PC-3 (cell line): ENCODE measurements around the gene NRCAM.

Source experiments
- EZH2 ChIP-seq: fragments of 300-600 bp; sonication (generic); IDR thresholded peaks from one replicate; pipeline ENCODE4 v1.6.1; 2017; ENCODE audit warnings: antibody characterized with exemption, mild to moderate bottlenecking, low read length; ENCODE audit not compliant: unreplicated experiment
- TF ChIP-seq, protein P1 (sequence below): fragments of 300-600 bp; sonication (generic); conservative IDR thresholded peaks from 2 replicates; pipeline ENCODE4 v1.5.1; 2017; ENCODE audit warnings: antibody characterized with exemption, low read depth, mild to moderate bottlenecking, low read length

DNA sequence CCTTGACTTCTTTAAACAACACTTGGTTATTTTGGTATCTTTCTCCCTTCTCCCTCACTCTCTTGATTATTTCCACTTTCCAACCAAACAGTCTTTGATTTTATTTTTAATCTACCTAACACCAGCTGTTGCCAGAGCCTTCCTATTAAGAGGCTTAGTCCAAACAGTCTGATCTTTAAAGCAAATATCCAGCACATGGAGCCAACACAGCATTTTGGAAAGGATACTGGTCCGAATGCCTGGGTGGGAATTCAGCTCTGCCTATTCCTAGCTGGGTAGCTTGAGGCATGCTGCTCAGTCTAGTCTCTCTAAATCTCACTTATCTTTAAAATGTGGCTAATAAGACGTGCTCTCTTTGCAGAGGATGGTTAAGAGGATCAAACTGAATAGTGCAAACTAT, 129.3 kb downstream of the NRCAM start:
- TF ChIP-seq, protein P1, sequence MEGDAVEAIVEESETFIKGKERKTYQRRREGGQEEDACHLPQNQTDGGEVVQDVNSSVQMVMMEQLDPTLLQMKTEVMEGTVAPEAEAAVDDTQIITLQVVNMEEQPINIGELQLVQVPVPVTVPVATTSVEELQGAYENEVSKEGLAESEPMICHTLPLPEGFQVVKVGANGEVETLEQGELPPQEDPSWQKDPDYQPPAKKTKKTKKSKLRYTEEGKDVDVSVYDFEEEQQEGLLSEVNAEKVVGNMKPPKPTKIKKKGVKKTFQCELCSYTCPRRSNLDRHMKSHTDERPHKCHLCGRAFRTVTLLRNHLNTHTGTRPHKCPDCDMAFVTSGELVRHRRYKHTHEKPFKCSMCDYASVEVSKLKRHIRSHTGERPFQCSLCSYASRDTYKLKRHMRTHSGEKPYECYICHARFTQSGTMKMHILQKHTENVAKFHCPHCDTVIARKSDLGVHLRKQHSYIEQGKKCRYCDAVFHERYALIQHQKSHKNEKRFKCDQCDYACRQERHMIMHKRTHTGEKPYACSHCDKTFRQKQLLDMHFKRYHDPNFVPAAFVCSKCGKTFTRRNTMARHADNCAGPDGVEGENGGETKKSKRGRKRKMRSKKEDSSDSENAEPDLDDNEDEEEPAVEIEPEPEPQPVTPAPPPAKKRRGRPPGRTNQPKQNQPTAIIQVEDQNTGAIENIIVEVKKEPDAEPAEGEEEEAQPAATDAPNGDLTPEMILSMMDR: no peak
- no peak for TF ChIP-seq EZH2
